Lower leg skin (tissue), 4 donors: ENCODE results near the gene MLYCD. TPM values are rescaled to one million over a fixed set of nuclear protein-coding genes. Genes with fewer than 3 reads are reported as not detected.

Experiments used
- DNase-seq, 2 donors: peaks; one replicate each; pipeline ENCODE4 v3.0.0-alpha.2; 2019; ENCODE audit warnings: low spot score in 2 of 2
- H3K4me3 ChIP-seq: fragments of 200-600 bp; sonication (generic); 2 replicates; pipeline ENCODE4 v1.5.1; 2017; ENCODE audit warnings: mild to moderate bottlenecking, low read depth; ENCODE audit not compliant: poor library complexity, severe bottlenecking
- POLR2A ChIP-seq, 2 donors: fragments of 450-650 bp; IDR thresholded peaks; one replicate each; pipeline ENCODE4 v1.6.1; 2016 to 2017; ENCODE audit warnings: antibody characterized with exemption in 2 of 2, mild to moderate bottlenecking in 1 of 2, moderate library complexity in 1 of 2
- WGBS, 2 donors: methylation state at CpG; one replicate each; pipeline ENCODE4 v1.1.5; 2018; 5-methylcytosine and 5-hydroxymethylcytosine counted together
- intact Hi-C: fragments of 100-400 bp; cut with DNase I; formaldehyde crosslinking; loops from one replicate; pipeline ENCODE4 v1.15.0; 2023; ENCODE audit warnings: low total_unique reads
- total RNA-seq, 4 donors: library from RNA; depleted of rRNA; stranded (reverse); fragments of >200 nt; gene quantifications; one replicate each; pipeline ENCODE4 v1.1.0, GENCODE V29; 2016
- TF ChIP-seq, protein P1 (sequence below), 3 donors: fragments of 450-650 bp; IDR thresholded peaks; one replicate each; pipeline ENCODE4 v1.5.1; 2016; ENCODE audit warnings: antibody characterized with exemption in 3 of 3, mild to moderate bottlenecking in 3 of 3, moderate library complexity in 2 of 3

MLYCD gene
- total RNA-seq, 4 donors from 2014 or later: 3.8 to 8.8 (median 5.2) TPM

GRCh38 chr16:83925957-83926725 is 27.2 kb downstream of the MLYCD start:
- whole genome bisulfite sequencing, 2 donors: 45 to 55% methylated on average over 24 to 27 of the region's 27 CpGs
- intact Hi-C loops: no loop called here
- no peak overlapping the region for H3K4me3 ChIP-seq
- DNase-seq: no peak
- no peak for TF ChIP-seq POLR2A (IDR thresholded peaks at IDR 0.05)
- TF ChIP-seq, protein P1, sequence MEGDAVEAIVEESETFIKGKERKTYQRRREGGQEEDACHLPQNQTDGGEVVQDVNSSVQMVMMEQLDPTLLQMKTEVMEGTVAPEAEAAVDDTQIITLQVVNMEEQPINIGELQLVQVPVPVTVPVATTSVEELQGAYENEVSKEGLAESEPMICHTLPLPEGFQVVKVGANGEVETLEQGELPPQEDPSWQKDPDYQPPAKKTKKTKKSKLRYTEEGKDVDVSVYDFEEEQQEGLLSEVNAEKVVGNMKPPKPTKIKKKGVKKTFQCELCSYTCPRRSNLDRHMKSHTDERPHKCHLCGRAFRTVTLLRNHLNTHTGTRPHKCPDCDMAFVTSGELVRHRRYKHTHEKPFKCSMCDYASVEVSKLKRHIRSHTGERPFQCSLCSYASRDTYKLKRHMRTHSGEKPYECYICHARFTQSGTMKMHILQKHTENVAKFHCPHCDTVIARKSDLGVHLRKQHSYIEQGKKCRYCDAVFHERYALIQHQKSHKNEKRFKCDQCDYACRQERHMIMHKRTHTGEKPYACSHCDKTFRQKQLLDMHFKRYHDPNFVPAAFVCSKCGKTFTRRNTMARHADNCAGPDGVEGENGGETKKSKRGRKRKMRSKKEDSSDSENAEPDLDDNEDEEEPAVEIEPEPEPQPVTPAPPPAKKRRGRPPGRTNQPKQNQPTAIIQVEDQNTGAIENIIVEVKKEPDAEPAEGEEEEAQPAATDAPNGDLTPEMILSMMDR (IDR thresholded peaks at IDR 0.05): no peak

DNA sequence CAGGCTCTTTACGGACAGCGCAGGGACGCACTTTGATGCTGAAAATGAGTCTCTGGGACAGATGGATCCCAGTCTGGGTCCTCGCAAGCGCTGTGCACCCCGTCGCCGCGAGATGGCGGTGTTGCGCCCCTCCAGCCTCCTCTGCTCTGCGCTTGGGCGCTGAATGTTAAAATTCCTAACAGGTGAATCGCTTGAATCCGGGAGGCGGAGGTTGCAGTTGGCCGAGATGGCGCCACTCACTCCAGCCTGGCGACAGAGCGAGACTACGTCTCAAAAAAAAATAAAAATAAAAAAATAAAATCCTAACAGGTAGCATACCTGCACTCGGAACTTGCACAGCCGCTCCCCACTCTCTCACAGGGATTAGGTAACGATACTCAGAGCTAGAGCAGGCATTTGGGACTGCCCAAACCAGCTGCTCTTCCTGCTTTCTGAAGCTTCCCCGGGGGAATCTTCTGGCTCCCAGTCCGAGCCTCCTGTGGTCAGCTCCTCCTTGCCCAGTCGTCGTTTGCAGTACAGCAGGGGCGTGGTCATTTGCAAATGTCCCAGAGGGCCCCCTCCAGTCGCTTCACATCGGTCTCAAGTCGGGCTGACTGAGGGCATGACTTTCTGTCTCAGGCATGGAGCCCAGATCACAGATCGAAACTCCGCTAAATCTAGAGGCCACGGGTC is 27.9 kb downstream of the MLYCD start:
- intact Hi-C loops: no loop called here
- WGBS, 2 donors: 13 to 14% methylated on average over 35 of the region's 35 CpGs
- peak; percentile 65 to 95 for DNase-seq

DNA sequence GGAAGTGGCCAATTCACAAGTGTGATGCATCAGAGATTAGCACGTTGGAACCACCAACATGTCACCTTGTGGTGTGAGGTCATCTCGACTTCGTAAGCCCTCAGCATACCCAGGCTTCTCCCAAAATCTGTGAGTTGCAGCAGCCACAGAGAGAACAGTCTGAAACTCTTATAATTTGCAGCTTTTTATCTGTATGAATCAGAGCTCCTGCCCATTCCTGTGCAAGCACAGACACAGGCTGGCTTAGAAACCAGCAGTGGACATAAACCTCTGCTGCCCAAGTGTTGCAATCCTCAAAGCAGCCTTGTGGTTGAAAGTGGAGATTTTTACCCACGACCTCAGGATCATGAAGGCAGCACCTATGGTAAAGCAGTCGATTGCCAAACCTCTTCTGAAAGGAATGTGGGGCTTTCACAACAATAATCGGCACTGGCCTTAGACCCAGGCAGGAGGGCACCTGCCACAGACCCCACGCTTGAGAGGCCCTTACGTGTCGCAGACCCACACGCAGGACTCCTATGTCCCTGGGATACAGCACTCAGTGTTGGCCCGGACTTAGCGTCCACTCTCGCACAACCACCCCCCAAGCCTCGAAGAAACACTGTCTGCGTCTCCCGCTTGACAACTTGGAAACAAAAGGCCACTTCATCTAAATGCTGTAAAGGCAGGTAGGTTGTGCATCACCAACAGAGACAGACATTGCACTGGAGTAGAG is 29.6 kb downstream of the MLYCD start:
- DNase-seq: no peak
- no peak for TF ChIP-seq POLR2A (IDR thresholded peaks at IDR 0.05)
- TF ChIP-seq, protein P1 (IDR thresholded peaks at IDR 0.05): no peak
- no peak overlapping the region for H3K4me3 ChIP-seq
- 85 to 86% methylated on average over 16 of the region's 16 CpGs for WGBS, 2 donors
- intact Hi-C loops: no loop called here

More for the DNA sequence above, 27.9 kb downstream of the MLYCD start:
- TF ChIP-seq, protein P1 (IDR thresholded peaks at IDR 0.05): peak in 1 of 3 donors; percentile 48
- no peak for TF ChIP-seq POLR2A (IDR thresholded peaks at IDR 0.05)
- H3K4me3 ChIP-seq: no peak overlapping the region

DNA sequence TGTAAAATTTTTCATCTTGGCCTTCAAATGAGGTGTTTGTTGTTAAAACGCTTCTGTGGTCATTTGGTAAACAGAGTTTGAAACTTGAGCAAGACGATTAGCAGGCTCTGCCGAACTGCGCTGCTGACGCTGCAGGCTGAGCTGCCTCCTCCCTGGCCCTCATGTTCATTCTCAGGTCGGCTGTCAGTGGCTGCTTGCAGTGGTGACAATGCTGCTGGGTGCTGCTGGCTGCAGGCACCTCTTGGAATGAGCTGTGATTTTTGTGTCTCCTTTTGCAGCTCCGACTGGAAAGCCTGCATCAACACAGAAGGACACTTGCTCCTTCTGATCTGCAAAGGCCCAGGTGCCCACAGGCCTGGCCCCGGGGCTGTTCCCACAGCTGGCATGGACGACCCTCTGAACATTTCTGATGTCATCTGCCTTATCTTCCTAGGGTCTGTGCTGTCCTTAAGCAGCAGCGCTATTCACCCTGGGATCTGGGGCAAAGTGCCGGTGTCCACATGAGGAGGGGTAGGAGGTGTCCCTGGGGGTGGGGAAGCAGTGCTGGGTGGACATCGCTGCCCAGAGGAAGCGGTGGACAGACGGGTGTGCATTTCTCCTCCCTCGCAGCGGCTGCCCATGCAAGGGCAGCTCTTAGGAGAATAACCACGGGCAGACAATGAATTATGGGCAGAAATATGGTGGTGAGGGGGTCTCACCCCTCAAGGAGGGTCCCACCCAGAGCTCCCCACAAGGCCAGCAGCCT is 31.1 kb downstream of the MLYCD start:
- H3K4me3 ChIP-seq: no peak overlapping the region
- WGBS, 2 donors: 81 to 88% methylated on average over 17 of the region's 17 CpGs
- no peak for DNase-seq
- intact Hi-C loops: no loop called here
- no peak for TF ChIP-seq POLR2A (IDR thresholded peaks at IDR 0.05)
- TF ChIP-seq, protein P1 (IDR thresholded peaks at IDR 0.05): no peak

DNA sequence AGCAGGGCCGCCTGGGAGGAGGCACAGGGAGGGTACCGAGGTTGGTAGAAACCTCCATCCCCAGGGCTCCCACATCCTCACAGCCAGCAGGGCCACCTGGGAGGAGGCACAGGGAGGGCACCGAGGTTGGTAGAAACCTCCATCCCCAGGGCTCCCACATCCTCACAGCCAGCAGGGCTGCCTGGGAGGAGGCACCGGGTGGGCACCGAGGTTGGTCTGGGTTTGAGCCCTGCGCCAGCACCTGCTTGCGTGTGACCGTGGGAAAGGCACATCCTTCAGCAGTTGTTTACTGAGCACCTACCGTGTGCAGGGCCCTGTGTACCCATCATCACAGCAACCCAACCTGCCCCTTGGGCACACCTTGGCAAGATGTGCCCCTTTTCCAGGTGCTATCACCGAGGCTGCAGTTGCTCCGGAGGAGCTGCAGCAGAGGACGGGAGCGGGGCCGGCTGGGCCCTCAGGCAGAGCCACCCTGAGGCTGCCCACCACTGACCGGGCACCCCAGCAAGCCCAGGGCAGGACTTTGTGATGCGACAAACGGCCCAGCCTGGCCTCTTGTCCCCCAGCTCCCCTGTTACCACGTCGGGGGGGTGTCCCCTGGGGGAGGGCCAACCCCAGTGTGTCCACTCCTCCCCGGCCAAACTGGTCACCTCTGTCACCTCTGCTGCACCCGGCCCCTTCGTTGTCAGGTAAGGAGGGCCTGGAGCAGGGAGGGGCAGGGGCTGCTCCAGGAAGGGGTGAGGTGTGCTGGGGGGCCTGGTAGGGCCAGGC is 32.0 kb downstream of the MLYCD start:
- TF ChIP-seq, protein P1 (IDR thresholded peaks at IDR 0.05): no peak
- TF ChIP-seq POLR2A (IDR thresholded peaks at IDR 0.05): no peak
- no peak overlapping the region for H3K4me3 ChIP-seq
- no peak for DNase-seq
- WGBS, 2 donors: 73 to 82% methylated on average over 15 to 18 of the region's 22 CpGs
- intact Hi-C loops: no loop called here
